Tibial artery (tissue), 4 donors: ENCODE measurements around the gene PARP1.

Source experiments
- DNase-seq, 2 donors: peaks; one replicate each; pipeline ENCODE4 v3.0.0-alpha.2; 2019
- H3K27ac ChIP-seq, 2 donors: fragments of 200-600 bp; sonication (generic) in 1 of 2; 1 replicate in 1 of 2; 2 replicates in 1 of 2; pipeline ENCODE4 v1.5.1; 2018 to 2019; ENCODE audit warnings: mild to moderate bottlenecking in 1 of 2
- H3K27me3 ChIP-seq, 2 donors: fragments of 200-600 bp; sonication (generic) in 1 of 2; one replicate each; pipeline versions ENCODE4 v1.5.1 to v1.6.0; 2016 to 2019
- H3K36me3 ChIP-seq, 3 donors: fragments of 200-600 bp; sonication (generic) in 2 of 3; one replicate each; pipeline ENCODE4 v1.5.1; 2016 to 2019; ENCODE audit warnings: mild to moderate bottlenecking in 2 of 3
- H3K4me1 ChIP-seq, 4 donors: fragments of 200-600 bp; sonication (generic) in 2 of 4; 1 replicate in 3 of 4; 2 replicates in 1 of 4; pipeline ENCODE4 v1.5.1; 2016 to 2019
- H3K4me3 ChIP-seq, 2 donors: fragments of 200-600 bp; sonication (generic) in 1 of 2; 1 replicate in 1 of 2; 2 replicates in 1 of 2; pipeline ENCODE4 v1.5.1; 2018 to 2019; ENCODE audit warnings: mild to moderate bottlenecking in 2 of 2
- H3K9me3 ChIP-seq, 3 donors: fragments of 200-600 bp; sonication (generic) in 1 of 3; one replicate each; pipeline ENCODE4 v1.5.1; 2016 to 2019
- intact Hi-C: fragments of 100-400 bp; cut with DNase I; formaldehyde crosslinking; loops from one replicate; pipeline ENCODE4 v1.15.0; 2023; ENCODE audit warnings: low total_unique reads
- TF ChIP-seq, protein P1 (sequence below), 2 experiments: fragments of 200-600 bp in 1 of 2; fragments of 450-650 bp in 1 of 2; IDR thresholded peaks; one replicate each; pipeline ENCODE4 v1.5.1; 2017 to 2019; ENCODE audit warnings: antibody characterized with exemption in 2 of 2, mild to moderate bottlenecking in 1 of 2, moderate library complexity in 1 of 2

The PARP1 gene

DNA sequence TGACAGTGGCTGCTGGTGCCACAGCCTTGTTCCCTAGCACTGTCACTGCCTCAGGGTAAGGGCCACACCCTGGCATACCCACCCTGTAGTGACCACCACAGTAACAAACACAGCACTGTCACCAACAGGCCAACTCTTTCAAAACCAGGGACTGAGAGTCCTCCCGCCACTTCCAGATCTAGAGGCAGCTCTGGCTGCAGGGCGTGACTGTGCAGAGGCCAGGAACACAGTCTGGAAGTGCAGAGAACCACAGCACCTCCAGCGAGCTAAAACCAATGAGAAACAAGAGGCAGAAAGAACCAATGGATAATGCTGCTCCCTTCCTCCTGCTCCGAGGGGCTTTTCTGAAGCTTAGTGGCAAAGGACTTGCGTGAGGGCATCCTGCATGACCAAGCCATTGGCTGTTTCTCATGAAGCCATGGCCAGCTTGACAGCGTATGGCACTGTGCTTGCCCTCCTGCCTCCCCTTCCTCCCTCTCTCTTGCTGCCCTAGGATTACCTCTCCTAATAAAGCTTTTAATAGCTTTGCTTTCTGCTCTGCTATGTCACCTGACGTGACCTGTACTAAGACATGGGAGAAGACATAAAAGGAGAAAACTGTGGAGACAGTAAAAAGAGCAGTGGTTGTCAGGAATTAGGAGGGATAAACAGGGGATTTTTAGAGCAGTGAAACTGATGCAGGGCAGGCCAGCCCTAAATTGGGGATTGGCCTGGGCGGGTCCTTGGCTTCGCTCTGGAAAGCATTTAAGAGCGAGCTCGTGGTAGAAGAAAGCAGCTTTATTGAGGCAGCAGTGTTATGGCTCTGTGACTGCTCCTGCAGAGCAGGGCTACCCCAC lies 7.2 kb downstream of the PARP1 start:
- no peaks in the 10 kb centered on the region for H3K9me3 ChIP-seq
- no peaks in the 10 kb centered on the region for H3K27me3 ChIP-seq
- no peak overlapping the region for H3K4me3 ChIP-seq
- H3K4me1 ChIP-seq: peaks cover 0 to 24% (median 18%) of the 10 kb centered on the region in 4 donors
- H3K36me3 ChIP-seq: peaks cover 33 to 49% (median 39%) of the 10 kb centered on the region in 3 donors
- TF ChIP-seq, protein P1, sequence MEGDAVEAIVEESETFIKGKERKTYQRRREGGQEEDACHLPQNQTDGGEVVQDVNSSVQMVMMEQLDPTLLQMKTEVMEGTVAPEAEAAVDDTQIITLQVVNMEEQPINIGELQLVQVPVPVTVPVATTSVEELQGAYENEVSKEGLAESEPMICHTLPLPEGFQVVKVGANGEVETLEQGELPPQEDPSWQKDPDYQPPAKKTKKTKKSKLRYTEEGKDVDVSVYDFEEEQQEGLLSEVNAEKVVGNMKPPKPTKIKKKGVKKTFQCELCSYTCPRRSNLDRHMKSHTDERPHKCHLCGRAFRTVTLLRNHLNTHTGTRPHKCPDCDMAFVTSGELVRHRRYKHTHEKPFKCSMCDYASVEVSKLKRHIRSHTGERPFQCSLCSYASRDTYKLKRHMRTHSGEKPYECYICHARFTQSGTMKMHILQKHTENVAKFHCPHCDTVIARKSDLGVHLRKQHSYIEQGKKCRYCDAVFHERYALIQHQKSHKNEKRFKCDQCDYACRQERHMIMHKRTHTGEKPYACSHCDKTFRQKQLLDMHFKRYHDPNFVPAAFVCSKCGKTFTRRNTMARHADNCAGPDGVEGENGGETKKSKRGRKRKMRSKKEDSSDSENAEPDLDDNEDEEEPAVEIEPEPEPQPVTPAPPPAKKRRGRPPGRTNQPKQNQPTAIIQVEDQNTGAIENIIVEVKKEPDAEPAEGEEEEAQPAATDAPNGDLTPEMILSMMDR (IDR thresholded peaks at IDR 0.05): no peak
- intact Hi-C loops: no loop called here
- H3K27ac ChIP-seq: no peak overlapping the region
- no peak for DNase-seq

DNA sequence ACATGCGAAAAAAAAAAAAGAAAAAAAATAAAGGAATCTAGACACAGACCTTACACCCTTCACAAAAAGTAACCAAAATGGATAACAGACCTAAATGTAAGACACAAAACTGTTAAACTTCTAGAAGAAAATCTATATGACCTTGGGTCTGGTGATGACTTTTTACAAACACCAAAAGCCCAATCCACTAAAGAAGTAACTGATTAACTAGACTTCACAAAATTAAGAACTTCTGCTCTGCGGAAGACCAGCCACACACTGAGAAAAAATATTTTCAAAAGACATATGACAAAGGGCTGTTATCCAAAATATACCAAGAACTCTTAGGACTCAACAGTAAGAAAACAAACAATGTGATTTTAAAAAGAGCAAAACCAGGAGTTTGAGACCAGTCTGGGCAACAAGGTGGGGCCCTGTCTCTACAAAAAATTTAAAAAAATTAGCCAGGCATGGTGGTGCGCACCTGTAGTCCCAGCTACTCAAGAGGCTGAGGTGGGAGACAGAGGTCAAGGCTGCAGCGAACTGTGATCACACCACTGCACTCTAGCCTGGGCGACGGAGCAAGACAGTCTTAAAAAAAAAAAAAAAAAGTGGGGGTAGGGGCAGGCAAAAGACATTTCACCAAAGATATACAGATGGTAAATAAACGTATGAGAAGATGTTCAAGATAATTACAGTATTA lies 9.8 kb downstream of the PARP1 start:
- Histone ChIP-seq H3K27me3 (no peaks in the 10 kb centered on the region), H3K36me3 (peaks cover 33 to 58% (median 51%) of the 10 kb centered on the region in 3 donors), H3K27ac (no peak overlapping the region)

GRCh38 chr1:226397011-226397926 lies 10.6 kb downstream of the PARP1 start:
- Histone ChIP-seq H3K27me3 (no peaks in the 10 kb centered on the region), H3K4me1 (peaks cover 0 to 4% (median 0%) of the 10 kb centered on the region in 4 donors), H3K27ac (no peak overlapping the region), H3K9me3 (no peaks in the 10 kb centered on the region), H3K4me3 (no peak overlapping the region), H3K36me3 (peaks cover 33 to 53% (median 53%) of the 10 kb centered on the region in 3 donors)
- TF ChIP-seq, protein P1 (IDR thresholded peaks at IDR 0.05): no peak
- intact Hi-C loops: no loop called here
- DNase-seq: no peak

More for the DNA sequence above, 9.8 kb downstream of the PARP1 start:
- TF ChIP-seq, protein P1 (IDR thresholded peaks at IDR 0.05): no peak
- DNase-seq: no peak
- Histone ChIP-seq H3K4me1 (peaks cover 0 to 4% (median 0%) of the 10 kb centered on the region in 4 donors), H3K9me3 (no peaks in the 10 kb centered on the region), H3K4me3 (no peak overlapping the region)
- intact Hi-C loops: no loop called here

- Histone ChIP-seq H3K4me3 (no peak overlapping the region), H3K36me3 (peaks cover 30 to 53% (median 51%) of the 10 kb centered on the region in 3 donors), H3K27me3 (no peaks in the 10 kb centered on the region), H3K4me1 (peaks cover 0 to 4% (median 0%) of the 10 kb centered on the region in 4 donors), H3K27ac (no peak overlapping the region), H3K9me3 (no peaks in the 10 kb centered on the region)
- TF ChIP-seq, protein P1 (IDR thresholded peaks at IDR 0.05): no peak
- intact Hi-C loops: no loop called here
- no peak for DNase-seq
These were observed 12.1 kb downstream of the PARP1 start for GRCh38 chr1:226395753-226396152.

- H3K4me3 ChIP-seq: no peak overlapping the region
- DNase-seq: no peak
- peaks cover 31 to 51% (median 50%) of the 10 kb centered on the region in 3 donors for H3K36me3 ChIP-seq
- H3K27me3 ChIP-seq: no peaks in the 10 kb centered on the region
- peaks cover 0 to 4% (median 0%) of the 10 kb centered on the region in 4 donors for H3K4me1 ChIP-seq
- intact Hi-C loops: no loop called here
- H3K27ac ChIP-seq: no peak overlapping the region
- TF ChIP-seq, protein P1 (IDR thresholded peaks at IDR 0.05): no peak
- H3K9me3 ChIP-seq: no peaks in the 10 kb centered on the region
These were observed 13.4 kb downstream of the PARP1 start for GRCh38 chr1:226394462-226394861.
